ENCODE results near the gene GTF3C6.
"Not testable (repeated sequence)": the region's sequence is repeated elsewhere in the genome, so short reads cannot be mapped to it uniquely, and the experiment has no call there.

Gene GTF3C6, protein sequence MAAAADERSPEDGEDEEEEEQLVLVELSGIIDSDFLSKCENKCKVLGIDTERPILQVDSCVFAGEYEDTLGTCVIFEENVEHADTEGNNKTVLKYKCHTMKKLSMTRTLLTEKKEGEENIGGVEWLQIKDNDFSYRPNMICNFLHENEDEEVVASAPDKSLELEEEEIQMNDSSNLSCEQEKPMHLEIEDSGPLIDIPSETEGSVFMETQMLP

DNA sequence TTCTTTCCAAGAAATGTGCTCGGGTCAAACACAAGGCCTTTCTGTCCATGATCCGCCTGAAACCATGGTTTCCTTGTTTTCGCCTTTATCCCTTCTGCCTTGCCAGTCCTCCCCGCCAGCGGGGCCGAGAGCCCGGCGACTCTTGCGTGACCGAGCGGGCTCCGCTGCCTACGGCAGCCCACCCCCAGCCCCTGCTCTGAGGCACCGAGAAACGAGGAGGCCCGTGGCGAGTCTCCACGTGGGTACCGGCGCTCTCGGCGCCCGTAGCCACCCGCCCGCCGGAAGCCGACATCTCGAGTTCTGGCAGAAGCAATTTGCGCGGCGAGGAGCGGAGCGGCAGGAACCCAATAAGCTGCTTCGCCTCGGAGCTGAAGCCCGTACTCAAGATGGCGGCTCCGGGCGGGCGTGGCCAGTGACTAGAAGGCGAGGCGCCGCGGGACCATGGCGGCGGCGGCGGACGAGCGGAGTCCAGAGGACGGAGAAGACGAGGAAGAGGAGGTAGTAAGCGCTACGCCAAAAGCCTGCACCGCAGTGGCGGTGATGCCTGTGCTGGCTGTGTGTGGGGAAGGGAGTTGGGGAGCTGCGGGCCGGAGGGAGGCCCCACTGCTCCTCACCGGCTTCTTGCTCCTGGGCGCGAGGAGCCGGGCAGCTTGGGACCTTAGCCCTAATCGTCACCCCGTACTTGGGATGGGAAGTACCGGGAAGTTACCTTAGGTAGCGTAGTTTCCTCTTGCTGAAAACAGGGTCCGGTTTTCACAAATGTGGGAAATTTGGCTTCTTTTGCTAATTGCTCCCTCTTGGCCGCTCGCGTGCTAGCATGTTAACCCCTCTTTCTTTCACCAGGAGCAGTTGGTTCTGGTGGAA lies at the start of gene GTF3C6:
TSS of gene GTF3C6 (plus strand) at position 378 of the 864 bp plus-strand sequence. CDS start at position 442, 64 bp downstream.
- peak; percentile 97 for DNase-seq (ENCODE audit: low read depth, low spot score)

GRCh38 chr6:110930781-110931180 lies 27.7 kb upstream of the GTF3C6 start:
- no peak for DNase-seq (ENCODE audit: low read depth, low spot score)

GRCh38 chr6:110933912-110934311 lies 24.6 kb upstream of the GTF3C6 start:
- DNase-seq (ENCODE audit: low read depth, low spot score), result no peak

GRCh38 chr6:110934381-110934898 lies 24.1 kb upstream of the GTF3C6 start:
- DNase-seq (ENCODE audit: low read depth, low spot score), result no peak

DNA sequence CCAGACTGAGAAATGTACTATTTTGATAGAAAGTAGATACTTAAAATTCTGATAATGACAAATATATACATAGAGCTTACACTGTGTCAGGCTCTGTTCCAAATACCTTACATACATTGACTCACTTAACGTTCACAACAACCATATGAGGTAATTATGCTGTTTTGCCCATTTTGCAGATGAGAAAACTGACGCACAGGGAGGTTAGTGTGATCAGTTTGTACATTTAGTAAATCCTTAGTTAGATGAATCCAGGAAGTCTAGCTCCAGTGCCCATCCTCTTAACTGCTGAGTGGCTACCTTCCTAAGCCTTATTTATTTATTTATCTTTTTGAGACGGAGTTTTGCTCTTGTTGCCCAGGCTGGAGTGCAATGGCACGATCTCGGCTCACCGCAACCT lies 23.3 kb upstream of the GTF3C6 start:
- DNase-seq (ENCODE audit: low read depth, low spot score), result no peak

- DNase-seq (ENCODE audit: low read depth, low spot score), result no peak
These were observed 20.3 kb upstream of the GTF3C6 start for GRCh38 chr6:110938171-110938570.

GRCh38 chr6:110939429-110940200 lies 18.9 kb upstream of the GTF3C6 start:
- no peak for DNase-seq (ENCODE audit: low read depth, low spot score)

DNA sequence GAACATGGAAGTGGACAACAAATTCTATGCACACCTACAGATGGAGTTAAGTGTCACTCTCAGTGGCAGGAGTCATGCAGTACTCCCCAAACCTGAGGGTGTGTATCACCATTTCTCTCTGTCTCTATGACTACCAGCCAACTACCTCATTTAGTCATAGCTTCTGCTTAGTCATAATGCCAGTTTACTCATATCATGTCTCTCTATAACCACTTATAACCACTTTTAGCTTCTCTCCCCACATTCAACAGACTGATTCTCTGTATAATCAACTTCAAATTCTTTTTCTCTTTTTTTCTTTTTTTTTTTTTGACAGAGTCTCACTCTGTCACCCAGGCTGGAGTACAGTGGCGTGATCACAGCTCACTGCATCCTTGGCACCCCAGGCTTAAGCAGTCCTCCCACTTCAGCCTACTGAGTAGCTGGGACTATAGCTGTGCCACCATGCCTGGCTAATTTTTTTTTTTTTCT lies 13.8 kb upstream of the GTF3C6 start:
- peak; percentile 67 for DNase-seq (ENCODE audit: low read depth, low spot score)

- no peak for DNase-seq (ENCODE audit: low read depth, low spot score)
These were observed 12.0 kb upstream of the GTF3C6 start for GRCh38 chr6:110946498-110946897.

DNA sequence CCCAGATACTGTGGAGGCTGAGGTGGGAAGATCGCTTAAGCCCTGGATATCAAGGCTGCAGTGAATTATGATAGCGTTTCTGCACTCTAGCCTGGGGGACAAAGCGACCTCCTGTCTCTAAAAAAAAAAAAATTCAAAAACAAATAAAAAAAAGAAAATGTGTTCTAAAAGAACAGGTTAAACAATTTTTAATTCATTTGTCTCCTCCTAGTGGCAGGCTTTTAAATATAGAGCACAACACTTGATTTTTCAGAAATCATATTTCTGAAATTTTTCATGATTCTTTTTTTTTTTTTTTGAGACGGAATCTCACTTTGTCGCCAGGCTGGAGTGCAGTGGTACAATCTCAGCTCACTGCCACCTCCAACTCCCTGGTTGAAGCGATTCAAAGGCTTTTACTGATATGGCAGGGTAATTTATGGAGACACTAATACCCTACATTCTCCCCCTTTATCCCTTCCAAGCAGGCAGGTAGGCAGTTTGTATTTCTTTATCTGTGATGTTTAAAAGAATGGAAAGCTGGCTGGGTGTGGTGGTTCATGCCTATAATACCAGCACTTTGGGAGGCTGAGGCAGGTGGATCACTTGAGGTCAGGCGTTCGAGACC lies 8.7 kb upstream of the GTF3C6 start:
- peak; percentile 35 for DNase-seq (ENCODE audit: low read depth, low spot score)

GRCh38 chr6:110950440-110950839 lies 8.1 kb upstream of the GTF3C6 start:
- DNase-seq (ENCODE audit: low read depth, low spot score), result no peak

- DNase-seq (ENCODE audit: low read depth, low spot score), result no peak
These were observed 7.5 kb upstream of the GTF3C6 start for GRCh38 chr6:110951008-110951407.

DNA sequence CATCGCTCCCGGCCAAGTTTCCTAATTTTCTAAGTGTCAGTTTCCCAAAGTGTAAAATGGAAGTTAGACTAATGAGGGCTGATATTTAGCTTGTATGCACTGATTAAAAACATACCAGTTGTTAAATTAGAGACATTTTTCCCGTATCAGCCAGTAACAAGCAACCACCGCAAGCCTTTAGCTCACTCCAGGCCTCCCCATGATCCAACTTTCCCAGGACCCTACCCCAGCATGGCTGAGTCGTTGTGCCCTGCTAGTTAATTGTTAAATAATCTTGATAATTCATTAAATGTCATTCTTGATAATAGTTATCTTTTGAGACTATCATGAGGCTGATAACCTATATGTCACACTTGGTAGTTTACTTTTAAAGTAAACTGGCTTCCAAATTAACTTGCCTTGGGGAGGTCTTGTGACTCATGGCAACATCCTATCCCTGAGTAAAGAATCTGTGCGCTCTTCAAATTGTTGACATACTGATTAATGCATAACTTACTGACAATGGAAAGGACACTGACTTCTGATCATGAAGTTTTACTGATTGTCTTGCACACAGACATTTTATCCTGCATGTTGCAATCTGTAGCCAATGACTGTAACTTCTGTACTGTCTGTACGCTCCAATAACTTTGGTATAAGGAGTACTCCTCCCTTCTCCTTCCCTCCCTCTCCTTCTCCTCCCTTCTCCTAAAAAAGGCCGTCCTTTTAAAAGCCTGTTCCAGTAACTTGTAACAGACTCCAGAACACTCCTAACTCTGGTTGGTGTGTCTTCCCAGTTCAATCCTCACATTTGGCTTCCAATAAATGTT lies 6.3 kb upstream of the GTF3C6 start:
- peak; percentile 22 for DNase-seq (ENCODE audit: low read depth, low spot score)

DNA sequence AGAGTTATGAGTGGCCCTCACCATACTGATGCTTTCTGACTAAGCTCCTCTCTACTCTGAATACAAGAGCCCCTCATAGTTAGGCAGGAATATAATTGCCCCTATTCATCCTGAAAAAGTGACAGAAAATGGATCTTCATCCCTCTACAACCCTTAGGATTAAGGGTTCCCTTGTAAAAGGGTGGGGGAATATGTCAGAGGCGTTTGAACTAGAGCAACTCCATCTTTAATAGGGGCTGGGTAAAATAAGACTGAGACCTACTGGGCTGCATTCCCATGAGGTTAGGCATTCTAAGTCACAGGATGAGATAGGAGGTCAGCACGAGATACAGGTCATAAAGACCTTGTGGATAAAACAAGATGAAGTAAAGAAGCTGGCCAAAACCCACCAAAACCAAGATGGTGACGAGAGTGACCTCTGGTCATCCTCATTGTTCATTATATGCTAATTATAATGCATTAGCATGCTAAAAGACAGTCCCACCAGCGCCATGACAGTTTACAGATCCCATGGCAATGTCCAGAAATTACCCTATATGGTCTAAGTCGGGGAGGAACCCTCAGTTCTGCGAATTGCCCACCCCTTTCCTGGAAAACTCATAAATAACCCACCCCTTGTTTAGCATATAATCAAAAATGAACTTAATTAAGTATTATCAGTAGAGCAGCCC lies 4.7 kb upstream of the GTF3C6 start:
- DNase-seq (ENCODE audit: low read depth, low spot score), result no peak

GRCh38 chr6:110960014-110960390 lies 1.5 kb downstream of the GTF3C6 start:
- no peak for DNase-seq (ENCODE audit: low read depth, low spot score)

GRCh38 chr6:110962636-110963035 lies 4.1 kb downstream of the GTF3C6 start:
- DNase-seq (ENCODE audit: low read depth, low spot score), result not testable (repeated sequence)

- DNase-seq (ENCODE audit: low read depth, low spot score), result no peak
These were observed 7.2 kb downstream of the GTF3C6 start for GRCh38 chr6:110965629-110966229.

GRCh38 chr6:110968661-110969060 lies 10.2 kb downstream of the GTF3C6 start:
- DNase-seq (ENCODE audit: low read depth, low spot score), result not testable (repeated sequence)

DNA sequence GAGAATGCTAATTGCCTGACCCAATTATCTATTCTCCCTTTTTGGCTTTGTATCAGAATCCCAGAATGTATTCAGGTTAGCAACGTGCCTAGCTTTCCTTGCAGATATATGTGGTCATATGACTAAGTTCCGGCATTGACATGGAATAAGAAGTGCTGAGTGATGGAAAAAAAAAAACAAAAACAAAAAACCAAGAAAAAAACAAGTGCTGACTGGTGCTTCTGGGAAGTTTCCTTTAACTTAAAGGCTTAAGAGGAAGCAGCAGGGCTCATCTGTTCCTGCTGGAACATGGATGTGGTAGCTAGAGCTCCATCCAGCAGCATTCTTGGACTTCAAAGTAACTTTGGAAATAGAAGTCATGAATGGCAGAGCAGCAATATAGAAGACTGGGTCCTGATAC lies 13.0 kb downstream of the GTF3C6 start:
- DNase-seq (ENCODE audit: low read depth, low spot score), result peak; percentile 7

- DNase-seq (ENCODE audit: low read depth, low spot score), result no peak
These were observed 18.1 kb downstream of the GTF3C6 start for GRCh38 chr6:110976575-110976974.
